ENCODE data around the gene C20orf96.
"Not testable (repeated sequence)": the region's sequence is repeated elsewhere in the genome, so short reads cannot be mapped to it uniquely, and the experiment has no call there.

Gene C20orf96

GRCh38 chr20:235891-236290, 54.7 kb downstream of the C20orf96 start:
- no peak for DNase-seq

GRCh38 chr20:227439-228105, 63.0 kb downstream of the C20orf96 start:
- DNase-seq, result no peak

- DNase-seq, result no peak
Measured at GRCh38 chr20:226958-227357, 63.6 kb downstream of the C20orf96 start, which contains the start of gene DEFB129. Gene DEFB129, plus strand, starts transcription at chr20:227258. Its CDS starts 31 bp downstream, at chr20:227289.

- not testable (repeated sequence) for DNase-seq
Measured at GRCh38 chr20:225879-226278, 64.7 kb downstream of the C20orf96 start.

- no peak for DNase-seq
Measured at GRCh38 chr20:221258-221830, 69.2 kb downstream of the C20orf96 start.
